PC-3 (cell line): ENCODE measurements around the gene USP48.

Source experiments
- EZH2 ChIP-seq: fragments of 300-600 bp; sonication (generic); IDR thresholded peaks from one replicate; pipeline ENCODE4 v1.6.1; 2017; ENCODE audit warnings: antibody characterized with exemption, mild to moderate bottlenecking, low read length; ENCODE audit not compliant: unreplicated experiment
- TF ChIP-seq, protein P1 (sequence below): fragments of 300-600 bp; sonication (generic); conservative IDR thresholded peaks from 2 replicates; pipeline ENCODE4 v1.5.1; 2017; ENCODE audit warnings: antibody characterized with exemption, low read depth, mild to moderate bottlenecking, low read length

DNA sequence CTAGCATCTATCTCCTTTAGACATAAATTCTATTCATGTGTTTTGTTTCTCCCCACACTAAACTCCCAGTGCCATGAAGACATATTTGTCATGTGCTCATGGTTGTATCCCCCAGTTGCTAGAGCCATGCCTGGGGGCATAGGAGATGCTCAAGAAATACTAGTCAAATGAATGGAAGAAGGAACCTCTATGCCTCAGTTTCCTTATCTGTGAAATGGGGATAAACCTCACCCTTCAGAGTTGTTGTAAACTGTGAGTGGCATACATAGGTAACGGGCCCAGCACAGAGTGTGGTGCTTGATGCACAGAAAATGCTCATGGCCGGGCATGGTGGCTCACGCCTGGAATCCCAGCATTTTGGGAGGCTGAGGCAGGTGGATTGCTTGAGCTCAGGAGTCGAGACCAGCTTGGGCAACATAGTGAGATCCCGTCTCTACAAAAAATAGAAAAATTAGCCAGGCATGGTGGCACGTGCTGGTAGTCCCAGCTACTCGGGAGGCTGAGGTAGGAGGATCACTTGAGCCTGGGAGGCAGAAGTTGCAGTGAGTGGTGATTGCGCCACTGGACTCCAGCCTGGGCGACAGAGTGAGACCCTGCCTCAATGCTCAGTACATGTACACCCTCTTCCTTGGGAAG lies 37.8 kb upstream of the USP48 start:
- no peak for TF ChIP-seq EZH2
- TF ChIP-seq, protein P1, sequence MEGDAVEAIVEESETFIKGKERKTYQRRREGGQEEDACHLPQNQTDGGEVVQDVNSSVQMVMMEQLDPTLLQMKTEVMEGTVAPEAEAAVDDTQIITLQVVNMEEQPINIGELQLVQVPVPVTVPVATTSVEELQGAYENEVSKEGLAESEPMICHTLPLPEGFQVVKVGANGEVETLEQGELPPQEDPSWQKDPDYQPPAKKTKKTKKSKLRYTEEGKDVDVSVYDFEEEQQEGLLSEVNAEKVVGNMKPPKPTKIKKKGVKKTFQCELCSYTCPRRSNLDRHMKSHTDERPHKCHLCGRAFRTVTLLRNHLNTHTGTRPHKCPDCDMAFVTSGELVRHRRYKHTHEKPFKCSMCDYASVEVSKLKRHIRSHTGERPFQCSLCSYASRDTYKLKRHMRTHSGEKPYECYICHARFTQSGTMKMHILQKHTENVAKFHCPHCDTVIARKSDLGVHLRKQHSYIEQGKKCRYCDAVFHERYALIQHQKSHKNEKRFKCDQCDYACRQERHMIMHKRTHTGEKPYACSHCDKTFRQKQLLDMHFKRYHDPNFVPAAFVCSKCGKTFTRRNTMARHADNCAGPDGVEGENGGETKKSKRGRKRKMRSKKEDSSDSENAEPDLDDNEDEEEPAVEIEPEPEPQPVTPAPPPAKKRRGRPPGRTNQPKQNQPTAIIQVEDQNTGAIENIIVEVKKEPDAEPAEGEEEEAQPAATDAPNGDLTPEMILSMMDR: no peak
